GM19328 (cell line): ENCODE results near the gene ZNF143.
A peak's percentile ranks its signal among the peaks of the same experiment; 100 is the strongest.
"Not testable (repeated sequence)": the region's sequence is repeated elsewhere in the genome, so short reads cannot be mapped to it uniquely, and the experiment has no call there.

Experiments used
- ATAC-seq: cut with Tn5 transposase; IDR thresholded peaks from one replicate; pipeline ENCODE4 v1.9.1; 2021; ENCODE audit warnings: mild to moderate bottlenecking, moderate library complexity; ENCODE audit not compliant: unreplicated experiment

Gene ZNF143

DNA sequence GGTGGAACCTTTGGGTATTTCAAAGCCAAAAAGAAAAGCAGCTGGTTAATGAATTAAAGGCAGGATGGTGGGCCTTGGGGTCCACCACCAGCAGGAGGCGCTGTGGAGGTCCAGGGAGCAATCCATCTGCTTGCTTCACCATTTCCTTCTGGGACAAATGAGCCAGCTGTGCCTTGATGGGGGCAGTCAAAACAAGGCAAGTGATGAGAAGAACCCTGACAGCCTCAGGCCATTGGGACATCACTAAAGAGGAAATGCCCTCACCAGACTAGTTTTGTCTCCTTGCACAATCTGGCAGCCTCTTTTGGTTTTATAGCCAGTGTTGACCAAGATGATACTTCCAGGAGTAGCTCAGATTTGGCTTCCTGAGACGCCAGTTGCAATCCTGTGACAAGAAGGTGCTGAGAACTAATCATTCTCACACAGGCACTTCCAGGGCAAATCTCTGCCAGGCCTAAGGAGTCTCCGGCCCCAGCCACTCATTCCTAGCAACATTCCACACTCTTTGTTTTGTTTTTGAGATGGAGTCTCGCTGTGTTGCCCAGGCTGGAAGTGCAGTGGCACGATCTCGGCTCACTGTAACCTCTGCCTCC lies 74.5 kb downstream of the ZNF143 start:
- no peak for ATAC-seq

DNA sequence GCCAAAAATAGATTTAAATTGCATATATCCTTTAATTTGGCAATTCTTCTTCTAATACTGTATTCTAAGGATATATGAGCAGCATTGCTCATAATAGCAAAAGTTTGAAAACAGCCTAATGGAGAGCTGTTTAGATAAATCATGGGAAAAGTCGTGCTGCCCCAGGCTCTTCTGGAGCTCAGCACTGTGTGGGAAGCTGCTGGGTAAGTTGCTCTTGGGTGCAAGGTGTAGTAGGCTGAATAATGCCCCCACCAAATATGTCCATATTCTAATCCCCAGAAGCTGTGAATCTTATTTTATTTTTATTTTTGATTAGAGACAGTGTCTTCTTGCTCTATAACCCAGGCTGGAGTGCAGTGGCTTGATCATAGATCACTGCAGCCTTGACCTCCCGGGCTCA lies 77.7 kb downstream of the ZNF143 start:
- no peak for ATAC-seq

DNA sequence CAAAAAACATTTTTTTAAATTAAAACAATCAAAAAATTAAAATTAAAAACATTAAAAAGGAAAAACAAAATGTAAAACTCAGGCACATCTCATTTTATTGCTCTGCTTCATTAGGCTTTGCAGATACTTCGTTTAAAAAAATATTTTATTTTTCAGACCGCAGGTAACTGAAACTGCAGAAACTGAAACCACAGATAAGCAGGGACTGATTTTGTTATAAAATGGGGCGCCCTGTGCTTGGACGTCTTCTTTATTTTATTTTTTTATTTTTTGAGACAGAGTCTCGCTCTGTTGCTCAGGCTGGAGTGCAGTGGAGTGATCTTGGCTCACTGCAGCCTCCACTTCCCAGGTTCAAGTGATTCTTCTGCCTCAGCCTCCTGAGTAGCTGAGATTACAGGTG lies 88.4 kb downstream of the ZNF143 start:
- not testable (repeated sequence) for ATAC-seq

DNA sequence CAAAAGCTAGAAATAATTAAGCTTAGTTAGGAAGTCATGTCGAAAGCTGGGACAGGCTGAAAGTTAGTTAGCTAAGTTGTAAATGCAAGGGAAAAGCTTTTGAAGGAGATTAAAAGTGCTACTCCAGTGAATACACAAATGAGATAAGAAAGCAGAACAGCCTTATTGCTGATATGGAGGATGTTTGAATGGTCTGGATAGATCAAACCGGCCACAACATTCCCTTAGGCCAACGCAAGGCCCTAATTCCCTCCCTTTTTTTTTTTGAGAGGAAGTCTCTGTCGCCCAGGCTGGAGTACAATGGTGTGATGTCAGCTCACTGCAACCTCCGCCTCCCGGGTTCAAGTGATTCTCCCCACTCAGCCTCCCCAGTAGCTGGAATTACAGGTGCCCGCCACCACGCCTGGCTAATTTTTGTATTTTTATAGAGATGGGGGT lies 89.4 kb downstream of the ZNF143 start:
- no peak for ATAC-seq

DNA sequence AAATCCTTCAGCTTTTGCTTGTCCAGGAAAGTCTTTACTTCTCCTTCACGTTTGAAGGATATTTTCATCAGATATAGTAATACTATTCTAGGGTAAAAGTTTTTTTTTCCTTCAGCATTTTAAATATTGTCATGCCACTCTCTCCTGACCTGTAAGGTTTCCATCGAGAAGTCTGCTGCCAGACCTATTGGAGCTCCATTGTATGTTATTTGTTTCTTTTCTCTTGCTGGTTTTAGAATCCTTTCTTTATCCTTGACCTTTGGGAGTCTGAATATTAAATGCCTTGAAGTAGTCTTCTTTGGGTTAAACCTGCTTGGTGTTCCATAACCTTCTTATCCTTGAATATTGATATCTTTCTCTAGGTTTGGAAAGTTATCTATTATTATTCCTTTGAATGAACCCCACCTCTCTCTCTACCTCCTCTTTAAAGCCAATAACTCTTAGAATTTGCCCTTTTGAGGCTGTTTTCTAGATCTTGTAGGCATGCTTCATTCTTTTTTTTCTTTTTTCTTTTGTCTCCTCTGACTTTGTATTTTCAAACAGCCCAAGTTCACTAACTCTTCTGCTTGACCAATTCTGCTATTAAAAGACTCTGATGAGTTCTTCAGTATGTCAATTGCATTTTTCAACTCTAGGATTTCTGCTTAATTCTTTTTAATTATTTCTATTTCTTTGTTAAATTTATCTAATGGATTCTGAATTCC lies 100.6 kb downstream of the ZNF143 start:
- ATAC-seq, result no peak

DNA sequence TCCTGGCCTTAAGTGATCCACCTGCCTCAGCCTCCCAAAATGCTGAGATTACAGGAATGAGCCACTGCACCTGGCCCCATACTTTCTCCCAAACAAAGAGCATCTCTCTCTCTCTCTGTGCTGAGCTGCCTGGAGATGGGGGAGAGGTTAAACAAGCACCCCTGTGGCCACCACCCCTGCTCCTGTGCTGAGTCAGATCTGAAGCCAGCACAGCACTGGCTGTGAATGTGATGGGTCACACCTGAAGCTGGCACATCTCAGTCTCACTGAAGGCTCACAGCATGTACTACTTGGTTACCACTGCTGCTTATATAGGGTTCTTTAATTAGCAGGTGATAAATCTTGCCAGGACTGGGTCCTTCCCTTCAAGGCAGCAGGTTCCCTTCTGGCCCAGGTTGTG lies 101.9 kb downstream of the ZNF143 start:
- no peak for ATAC-seq

DNA sequence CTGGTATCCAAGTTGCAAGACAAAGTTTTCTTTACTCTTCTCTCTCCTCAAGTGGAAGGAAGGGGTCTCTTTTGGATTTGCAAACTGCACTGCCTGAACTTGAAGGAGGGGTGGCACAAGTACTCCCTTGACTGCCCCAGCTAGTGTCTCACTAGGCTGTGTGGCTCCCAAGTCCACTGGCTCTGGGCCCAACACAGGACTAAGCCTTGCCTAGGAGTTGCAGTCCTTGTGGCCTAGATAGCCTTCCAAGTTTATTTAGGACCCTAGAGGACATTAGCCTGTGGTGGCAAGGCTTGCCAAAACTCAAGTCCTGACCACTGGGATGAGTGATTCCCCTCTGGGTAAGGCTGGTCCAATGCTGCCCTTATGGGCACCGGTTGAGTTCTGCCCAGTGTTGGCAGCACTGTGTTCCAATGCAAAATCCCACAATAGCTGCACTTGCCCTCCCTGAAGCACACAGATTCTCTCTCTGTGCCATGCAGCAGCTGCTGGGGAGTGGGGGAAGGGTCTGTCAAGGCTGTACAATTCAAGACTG lies 102.5 kb downstream of the ZNF143 start:
- ATAC-seq, result no peak

DNA sequence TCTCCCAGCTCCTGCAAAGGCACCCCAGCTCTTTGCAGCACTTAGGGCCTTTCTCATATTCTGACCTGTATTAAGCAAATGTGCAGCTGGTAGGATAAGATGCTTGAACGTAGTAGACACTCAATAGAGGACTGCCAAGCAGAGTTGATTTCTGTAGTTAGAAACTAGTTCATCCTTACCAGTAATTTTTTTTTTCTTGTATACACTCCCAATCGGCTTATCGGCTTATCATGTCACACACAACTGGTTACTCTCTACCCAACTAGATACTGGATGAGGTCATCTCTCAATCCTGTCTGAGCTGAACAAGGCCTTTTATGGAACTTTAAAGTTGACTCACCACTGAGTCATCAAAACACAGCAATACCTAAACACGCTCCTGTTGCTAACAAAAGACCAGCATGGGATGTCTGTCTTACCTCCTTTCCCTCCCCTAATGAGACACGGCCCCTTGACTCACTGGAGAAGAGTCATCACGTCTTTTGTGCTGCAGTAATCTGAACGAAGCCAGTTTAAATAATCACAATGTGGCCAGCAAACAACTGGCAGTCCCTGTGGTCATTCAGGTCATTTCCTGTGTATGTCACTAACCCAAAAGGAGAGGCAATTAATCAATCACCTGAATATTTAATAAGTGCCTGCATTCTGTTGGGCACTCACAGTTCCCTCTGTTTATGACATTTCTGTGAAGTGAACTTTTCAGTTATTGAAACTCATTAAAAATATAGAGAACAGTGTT lies 105.2 kb downstream of the ZNF143 start:
- peak; percentile 80 for ATAC-seq

DNA sequence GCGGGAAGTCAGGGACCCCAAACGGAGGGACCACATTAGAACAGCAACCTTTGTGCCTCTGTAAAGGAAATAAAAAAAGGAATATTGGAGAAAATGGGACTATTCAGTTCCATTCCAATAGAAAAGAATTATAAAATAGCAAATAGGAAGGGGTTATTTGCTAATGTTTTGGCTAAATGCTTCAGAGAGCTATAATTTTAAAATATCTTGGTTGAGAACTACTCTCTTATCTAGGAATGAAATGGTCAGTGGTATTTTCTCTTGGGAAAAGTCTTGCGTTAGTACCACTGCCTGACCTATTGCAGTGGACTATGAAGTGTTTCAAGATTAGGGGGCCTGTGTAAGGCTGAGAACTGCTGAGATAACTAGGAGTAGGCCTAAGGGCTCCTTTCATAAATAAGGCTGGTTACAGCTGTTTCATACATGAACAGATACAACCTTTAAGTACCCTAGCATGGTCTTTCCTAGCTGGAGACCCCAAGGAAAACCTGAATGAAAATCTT lies 105.8 kb downstream of the ZNF143 start:
- ATAC-seq, result no peak

DNA sequence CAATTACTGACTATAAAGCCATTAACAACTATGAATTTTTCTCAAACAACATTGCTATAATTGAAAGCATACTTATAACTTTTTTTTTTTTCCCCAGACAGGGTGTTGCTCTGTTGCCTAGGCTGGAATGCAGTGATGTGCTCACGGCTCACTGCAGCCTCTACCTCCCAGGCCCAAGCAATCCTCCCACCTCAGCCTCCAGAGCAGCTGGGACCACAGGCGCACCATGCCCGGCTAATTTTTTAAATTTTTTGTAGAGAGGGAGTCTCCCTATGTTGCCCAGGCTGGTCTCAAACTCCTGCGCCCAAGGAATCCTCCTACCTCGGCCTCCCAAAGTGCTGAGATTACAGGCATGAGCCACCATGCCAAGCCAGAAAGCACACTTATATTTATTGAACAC lies 106.6 kb downstream of the ZNF143 start:
- ATAC-seq, result no peak

DNA sequence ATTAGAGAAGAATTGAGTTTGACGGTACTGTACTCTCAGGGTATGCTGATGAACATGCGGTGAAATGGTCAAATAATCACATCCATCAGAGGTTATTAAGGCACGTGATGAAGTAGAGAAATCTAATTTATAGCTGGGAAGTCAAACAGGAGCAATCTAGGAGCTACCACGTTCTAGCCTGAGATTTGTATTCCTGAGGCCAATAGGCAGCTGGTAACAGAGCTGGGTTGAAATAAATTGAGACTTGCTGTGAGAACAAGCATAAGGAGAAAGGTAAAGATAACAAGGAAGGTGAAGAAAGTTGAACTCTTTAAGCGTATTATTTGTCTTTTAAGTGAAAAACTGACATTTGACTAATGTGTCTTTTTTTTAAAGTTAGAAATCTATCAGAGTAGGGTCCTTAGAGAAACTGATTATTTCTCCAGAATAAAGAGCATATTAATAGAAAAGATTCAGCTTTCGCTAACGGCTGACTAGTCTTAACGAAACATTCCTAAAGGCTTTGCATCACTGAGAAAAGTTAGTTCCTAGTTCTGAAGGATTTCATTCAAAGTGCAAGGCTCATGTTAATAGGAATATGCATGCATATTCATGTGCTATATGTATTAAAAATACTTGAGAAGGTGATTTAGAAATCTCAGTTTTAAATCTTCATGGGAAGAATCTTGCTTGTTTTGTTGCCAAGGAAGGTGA lies 107.5 kb downstream of the ZNF143 start:
- ATAC-seq, result no peak

DNA sequence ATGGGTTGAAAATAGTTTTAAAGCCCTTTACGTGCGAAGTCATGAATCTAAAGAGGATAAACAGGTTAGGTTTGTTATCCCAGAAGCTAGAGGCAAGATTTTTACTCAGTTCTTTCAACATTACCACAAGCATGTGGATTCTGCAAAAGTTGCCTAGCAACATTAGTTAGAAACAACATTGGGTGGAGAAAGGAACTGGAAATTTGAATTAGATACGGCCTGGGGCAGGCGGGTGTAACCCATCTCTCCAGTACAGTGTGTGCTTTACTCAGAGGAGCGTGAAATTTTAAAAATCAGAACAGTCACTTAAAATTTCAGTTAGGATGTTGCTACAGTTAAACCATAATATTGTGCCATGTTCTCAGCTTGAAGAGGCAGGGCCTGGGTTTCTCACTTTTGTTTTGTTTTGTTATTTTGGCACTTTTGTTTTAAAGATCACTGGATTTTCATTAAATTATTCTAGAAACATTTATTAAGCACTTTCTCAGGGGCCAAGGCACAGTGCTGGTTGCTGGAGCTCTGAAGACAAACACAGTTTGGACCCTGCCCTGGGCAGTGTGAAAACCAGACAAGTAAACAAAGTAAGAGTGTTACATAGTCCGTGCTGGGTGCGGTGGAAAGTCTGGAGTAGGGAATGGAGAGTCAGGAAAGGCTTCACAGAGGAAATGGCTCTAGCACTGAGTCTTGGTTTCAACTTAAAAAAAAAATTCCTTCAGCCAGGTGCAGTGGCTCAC lies 108.2 kb downstream of the ZNF143 start:
- ATAC-seq, result no peak

DNA sequence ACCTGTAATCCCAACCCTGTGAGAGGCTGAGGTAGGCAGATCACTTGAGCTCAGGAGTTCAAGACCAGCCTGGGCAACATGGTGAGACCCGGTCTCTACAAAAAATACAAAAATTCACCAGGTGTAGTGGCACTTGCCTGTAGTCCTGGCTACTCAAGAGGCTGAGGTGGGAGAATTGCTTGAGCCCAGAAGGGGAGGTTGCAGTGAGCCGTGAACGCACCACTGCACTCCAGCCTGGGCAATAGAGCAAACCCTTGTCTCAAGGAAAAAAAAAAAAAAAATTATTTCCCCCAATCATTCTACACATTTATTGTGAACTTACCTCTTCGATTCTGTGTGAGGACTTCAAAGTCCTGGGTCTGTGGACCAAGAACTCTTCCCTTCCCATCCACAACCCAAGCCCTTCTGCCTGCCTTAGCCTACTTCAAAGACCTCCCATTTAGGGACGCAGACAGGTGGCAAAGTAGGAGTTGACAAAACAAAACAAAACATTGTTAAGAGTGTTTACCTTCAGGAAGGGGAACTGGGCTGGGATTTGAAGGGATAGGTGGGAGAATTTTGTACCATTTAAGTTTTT lies 108.9 kb downstream of the ZNF143 start:
- no peak for ATAC-seq

DNA sequence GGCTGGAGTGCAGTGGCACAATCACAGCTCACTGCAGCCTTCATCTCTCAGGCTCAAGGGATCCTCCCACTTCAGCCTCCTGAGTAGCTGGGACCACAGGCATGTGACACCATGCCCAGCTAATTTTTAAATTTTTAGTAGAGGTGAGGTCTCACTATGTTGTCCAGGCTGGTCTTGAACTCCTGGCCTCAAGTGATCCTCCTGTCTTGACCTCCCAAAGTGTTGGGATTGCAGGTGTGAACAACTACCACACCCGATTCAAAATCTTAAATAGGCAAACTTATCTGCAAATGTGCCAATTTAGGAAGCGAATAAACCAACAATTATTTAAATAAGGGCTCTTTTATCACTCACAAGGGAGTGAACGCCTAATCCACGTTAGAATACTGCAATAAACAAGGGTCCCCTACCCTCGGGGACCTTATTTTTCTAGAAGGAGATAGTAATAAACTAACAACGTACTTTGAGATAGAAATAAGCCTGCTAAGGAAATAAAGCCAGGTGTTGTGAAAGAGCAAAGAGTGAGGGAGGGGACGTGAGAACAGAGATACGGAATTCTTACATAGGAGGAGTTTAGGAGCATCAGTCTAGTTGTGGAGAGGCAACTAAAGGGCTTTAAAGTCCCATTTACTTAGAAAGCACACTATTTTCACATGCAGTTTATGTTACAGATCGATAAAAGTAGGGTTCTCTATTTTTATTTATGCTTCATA lies 109.7 kb downstream of the ZNF143 start:
- no peak for ATAC-seq

DNA sequence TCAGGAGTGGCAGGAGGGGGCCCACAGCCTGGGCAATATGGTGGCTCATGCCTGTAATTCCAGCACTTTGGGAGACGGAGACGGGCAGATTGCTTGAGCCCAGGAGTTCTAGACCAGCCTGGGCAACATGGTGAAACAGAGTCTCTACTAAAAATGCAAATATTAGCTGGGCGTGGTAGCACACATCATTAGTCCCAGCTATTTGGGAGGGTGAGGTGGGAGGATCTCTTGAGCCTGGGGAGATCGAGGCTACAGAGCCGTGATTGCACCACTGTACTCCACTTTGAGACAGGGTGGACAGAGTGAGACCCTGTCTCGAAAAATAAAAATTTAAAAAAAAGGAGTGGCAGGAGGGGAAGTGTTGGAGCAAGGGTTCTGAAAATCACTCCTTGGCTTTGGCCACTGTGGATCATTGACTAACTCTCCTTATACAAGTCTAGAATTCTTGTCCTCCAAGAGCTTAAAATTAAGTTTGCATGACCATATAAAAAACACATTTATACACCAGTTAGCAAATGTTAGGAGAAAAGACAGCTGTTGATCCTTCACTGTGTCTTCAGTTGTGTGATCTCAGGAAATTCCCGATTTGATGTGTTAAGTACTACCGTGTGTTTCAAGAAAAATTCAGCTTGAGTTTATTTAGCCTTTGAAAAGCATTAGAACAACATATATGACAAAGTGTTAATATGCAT lies 110.4 kb downstream of the ZNF143 start:
- ATAC-seq, result no peak

DNA sequence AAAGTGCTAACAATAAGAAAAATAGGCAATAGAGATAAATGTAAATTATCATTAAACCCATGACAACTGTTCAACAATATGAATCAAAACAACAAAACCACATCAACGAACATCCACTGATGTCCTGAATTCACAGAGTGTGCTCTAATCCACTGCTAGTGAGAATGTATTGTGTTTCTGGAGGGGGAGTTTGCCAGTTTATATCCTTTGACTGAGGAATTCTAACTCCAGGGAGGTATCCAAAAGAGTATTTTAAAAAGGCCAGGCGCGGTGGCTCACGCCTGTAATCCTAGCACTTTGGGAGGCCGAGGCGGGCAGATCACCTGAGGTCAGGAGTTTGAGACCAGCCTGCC lies 110.9 kb downstream of the ZNF143 start:
- no peak for ATAC-seq

DNA sequence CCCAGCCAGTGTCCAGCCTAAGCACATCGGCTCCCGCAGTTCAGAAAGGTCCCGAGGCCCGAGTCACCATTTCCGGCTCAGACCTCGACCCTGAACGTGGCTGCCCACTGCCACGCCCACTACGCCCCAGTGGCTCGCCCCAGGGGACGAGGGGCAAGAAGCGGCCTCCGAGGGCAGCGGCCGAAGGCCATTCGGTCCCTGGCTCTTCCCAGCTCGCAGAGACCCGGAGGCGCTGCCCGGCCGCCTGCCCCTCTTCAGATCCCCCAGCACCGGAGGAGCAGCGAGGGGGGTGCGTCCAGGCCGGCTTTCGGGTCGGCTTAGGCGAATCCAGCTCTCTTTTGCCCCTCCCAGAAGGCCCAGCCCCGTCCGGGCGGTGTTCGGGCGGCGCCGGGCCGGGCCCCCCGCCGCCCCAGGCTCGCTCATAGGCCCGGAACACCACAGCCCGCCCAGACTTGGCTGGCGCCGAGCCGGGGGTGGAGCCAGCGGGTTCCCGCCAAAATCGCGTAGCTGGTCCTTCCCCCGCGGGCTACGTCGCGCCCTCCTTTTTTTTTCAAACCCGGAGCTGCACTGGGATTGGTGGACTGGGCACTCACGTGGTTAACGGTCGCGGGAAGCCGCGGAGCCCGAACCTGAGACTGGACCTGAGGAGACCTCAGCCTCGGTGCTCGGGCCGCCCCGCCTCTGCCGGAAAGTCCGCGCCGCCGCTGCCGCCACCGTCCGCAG lies 112.4 kb downstream of the ZNF143 start, which contains the start of gene WEE1:
WEE1 (plus strand) TSS at position 619 of the 723 bp plus-strand sequence. CDS start 264 bp downstream, outside the sequence.
- peak; percentile 84 for ATAC-seq
